WTC11 (cell line): ENCODE results near the gene TJAP1.

Experiments
- AFF4 ChIP-seq: sonication (generic); formaldehyde crosslinking; IDR thresholded peaks from 2 replicates; pipeline ENCODE4 v1.8.1; 2023; ENCODE audit warnings: mild to moderate bottlenecking, missing genetic modification reagents, borderline replicate concordance
- CDX4 ChIP-seq: fragments of 250-450 bp; sonication (Bioruptor Pico); IDR thresholded peaks from 2 replicates; pipeline ENCODE4 v1.9.0; 2021; ENCODE audit warnings: moderate library complexity, mild to moderate bottlenecking, inconsistent platforms, borderline replicate concordance
- CTCF ChIP-seq: fragments of 200-600 bp; IDR thresholded peaks from 2 replicates; pipeline ENCODE4 v1.8.0; 2022; ENCODE audit warnings: antibody characterized with exemption
- ETV6 ChIP-seq: sonication (generic); formaldehyde crosslinking; IDR thresholded peaks from 2 replicates; pipeline ENCODE4 v1.8.1; 2022; ENCODE audit warnings: mild to moderate bottlenecking, missing genetic modification reagents
- IRF2 ChIP-seq: sonication (generic); formaldehyde crosslinking; IDR thresholded peaks from 2 replicates; pipeline ENCODE4 v1.8.0; 2022; ENCODE audit warnings: low read depth, missing genetic modification reagents, borderline replicate concordance
- KAT7 ChIP-seq: sonication (generic); formaldehyde crosslinking; IDR thresholded peaks from 2 replicates; pipeline ENCODE4 v1.8.1; 2023; ENCODE audit warnings: missing genetic modification reagents, mild to moderate bottlenecking, borderline replicate concordance
- MYBL2 ChIP-seq: sonication (generic); formaldehyde crosslinking; IDR thresholded peaks from 2 replicates; pipeline ENCODE4 v1.8.1; 2023; ENCODE audit warnings: mild to moderate bottlenecking, moderate library complexity, missing genetic modification reagents
- NR3C1 ChIP-seq: sonication (generic); formaldehyde crosslinking; conservative IDR thresholded peaks from 2 replicates; pipeline ENCODE4 v1.8.1; 2023; ENCODE audit warnings: low read depth, mild to moderate bottlenecking, missing genetic modification reagents
- RORB ChIP-seq: fragments of 250-450 bp; sonication (Bioruptor Pico); IDR thresholded peaks from 2 replicates; pipeline ENCODE4 v1.9.0; 2021; ENCODE audit warnings: mild to moderate bottlenecking
- SMAD3 ChIP-seq: sonication (generic); formaldehyde crosslinking; IDR thresholded peaks from 2 replicates; pipeline ENCODE4 v1.8.0; 2022; ENCODE audit warnings: missing genetic modification reagents, mild to moderate bottlenecking, borderline replicate concordance
- SP1 ChIP-seq: sonication (generic); formaldehyde crosslinking; conservative IDR thresholded peaks from 2 replicates; pipeline ENCODE4 v1.8.1; 2022; ENCODE audit warnings: missing genetic modification reagents
- ZBTB21 ChIP-seq: sonication (generic); formaldehyde crosslinking; IDR thresholded peaks from 2 replicates; pipeline ENCODE4 v1.8.1; 2023; ENCODE audit warnings: mild to moderate bottlenecking, missing genetic modification reagents, borderline replicate concordance
- ZNF263 ChIP-seq: sonication (generic); formaldehyde crosslinking; IDR thresholded peaks from 2 replicates; pipeline ENCODE4 v1.8.1; 2022; ENCODE audit warnings: low read depth, mild to moderate bottlenecking, moderate library complexity, missing genetic modification reagents

GRCh38 chr6:43510827-43511163 is 33.4 kb downstream of the TJAP1 start:
- TF ChIP-seq CTCF (no peak), ZNF263 (CRISPR knock-in tag) (no peak), NR3C1 (CRISPR knock-in tag) (no peak), RORB (CRISPR knock-in tag) (no peak), SP1 (CRISPR knock-in tag) (no peak), IRF2 (CRISPR knock-in tag) (no peak), SMAD3 (no peak), ETV6 (CRISPR knock-in tag) (no peak), ZBTB21 (no peak), KAT7 (no peak), CDX4 (CRISPR knock-in tag) (no peak), AFF4 (no peak), MYBL2 (CRISPR knock-in tag) (no peak)
